ENCODE measurements around the gene RAB11B. TPM values are rescaled to one million over a fixed set of nuclear protein-coding genes. Genes with fewer than 3 reads are reported as not detected.
"Not testable (repeated sequence)": the region's sequence is repeated elsewhere in the genome, so short reads cannot be mapped to it uniquely, and the experiment has no call there.

The RAB11B gene
- polyA plus RNA-seq, 4 donors = 121 to 174 (median 130) TPM

DNA sequence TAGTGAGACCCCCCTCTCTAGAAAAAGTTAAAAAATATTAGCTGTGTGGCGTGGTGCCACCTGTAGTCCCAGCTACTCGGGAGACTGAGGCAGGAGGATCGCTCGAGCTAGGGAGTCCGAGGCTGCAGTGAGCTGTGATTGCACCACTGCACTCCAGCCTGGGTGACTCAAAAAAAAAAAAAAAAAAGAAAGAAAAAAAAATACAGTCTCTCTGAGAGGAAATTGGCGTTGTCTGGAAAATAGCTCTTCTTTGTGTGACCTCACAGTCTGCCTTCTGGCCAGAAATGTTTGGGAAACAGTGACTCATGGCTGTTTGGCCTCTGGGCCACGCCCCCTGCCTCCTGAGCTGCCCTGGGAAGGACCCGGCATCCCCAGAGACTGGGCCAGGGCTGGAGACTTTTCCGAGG, 33.7 kb downstream of the RAB11B start:
- no peak for DNase-seq (ENCODE audit: low read depth in 4 of 4, low spot score in 3 of 4)

DNA sequence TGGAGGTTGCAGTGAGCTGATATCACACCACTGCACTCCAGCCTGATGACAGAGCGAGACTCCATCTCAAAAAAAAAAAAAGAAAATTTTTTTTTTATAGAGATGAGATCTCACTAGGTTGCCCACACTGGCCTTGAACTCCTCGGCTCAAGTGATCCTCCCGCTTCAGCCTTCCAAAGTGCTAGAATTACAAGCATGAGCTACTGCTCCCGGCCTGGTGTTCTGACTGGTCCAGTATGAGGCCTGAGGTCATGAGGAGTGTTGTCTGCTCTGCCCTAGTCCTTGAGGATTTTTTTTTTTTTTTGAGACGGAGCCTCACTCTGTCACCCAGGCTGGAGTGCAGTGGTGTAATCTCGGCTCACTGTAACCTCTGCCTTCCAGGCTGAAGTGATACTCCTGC, 35.2 kb downstream of the RAB11B start:
- DNase-seq (ENCODE audit: low read depth in 4 of 4, low spot score in 3 of 4) = not testable (repeated sequence)

DNA sequence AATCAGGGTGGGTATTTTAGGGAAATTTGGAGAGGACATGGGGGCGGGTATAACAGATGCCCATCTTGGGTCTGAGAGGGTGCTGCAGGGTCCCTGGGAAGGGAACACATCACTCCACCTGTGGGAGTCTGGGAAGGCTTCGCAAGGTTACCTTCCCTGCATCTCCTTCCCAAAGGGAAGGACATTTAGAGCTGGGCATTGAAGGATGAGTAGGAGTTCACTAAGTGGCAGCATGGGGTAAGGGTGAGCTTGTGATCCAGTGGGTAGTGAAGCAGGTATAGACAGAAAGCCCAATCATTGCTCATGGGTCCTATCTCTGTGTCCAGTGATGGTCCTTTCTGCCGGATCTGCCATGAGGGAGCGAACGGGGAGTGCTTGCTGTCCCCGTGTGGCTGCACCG, 36.1 kb downstream of the RAB11B start:
- DNase-seq (ENCODE audit: low read depth in 4 of 4, low spot score in 3 of 4) = no peak

DNA sequence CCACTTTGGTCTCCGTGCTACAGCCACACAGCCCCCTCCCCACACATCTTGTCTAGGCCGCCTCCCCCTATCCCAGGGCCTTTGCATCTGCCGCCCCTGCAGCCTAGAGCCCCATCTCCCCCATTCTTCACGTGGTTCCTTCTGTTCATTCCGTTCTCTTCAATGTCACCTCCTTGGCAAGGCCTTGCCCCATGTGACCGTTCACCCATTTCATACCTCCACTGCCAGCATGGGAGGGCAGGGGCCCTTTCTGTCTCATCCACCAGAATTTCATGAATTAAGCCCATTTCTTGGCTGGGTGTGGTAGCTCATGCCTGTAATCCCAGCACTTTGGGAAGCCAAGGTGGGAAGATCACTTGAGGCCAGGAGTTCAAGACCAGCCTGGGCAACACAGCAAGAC, 38.9 kb downstream of the RAB11B start:
- no peak for DNase-seq (ENCODE audit: low read depth in 4 of 4, low spot score in 3 of 4)

DNA sequence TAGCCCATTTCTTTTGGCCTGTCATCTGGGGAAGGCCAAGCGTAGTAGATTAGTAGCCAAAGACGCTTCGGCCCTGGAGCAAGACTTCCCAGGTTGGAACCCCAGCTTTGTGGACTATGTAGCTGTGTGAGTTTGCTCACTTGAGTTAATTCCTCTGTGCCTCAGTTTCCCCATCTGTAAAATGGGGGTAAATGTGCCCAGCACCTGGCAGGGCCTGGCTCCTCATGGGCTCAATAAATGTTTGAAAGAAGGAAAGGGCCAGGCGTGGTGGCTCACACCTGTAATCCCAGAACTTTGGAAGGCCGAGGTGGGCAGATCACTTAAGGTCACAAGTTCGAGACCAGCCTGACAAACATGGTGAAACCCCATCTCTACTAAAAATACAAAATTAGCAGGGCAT, 39.7 kb downstream of the RAB11B start:
- no peak for DNase-seq (ENCODE audit: low read depth in 4 of 4, low spot score in 3 of 4)

DNA sequence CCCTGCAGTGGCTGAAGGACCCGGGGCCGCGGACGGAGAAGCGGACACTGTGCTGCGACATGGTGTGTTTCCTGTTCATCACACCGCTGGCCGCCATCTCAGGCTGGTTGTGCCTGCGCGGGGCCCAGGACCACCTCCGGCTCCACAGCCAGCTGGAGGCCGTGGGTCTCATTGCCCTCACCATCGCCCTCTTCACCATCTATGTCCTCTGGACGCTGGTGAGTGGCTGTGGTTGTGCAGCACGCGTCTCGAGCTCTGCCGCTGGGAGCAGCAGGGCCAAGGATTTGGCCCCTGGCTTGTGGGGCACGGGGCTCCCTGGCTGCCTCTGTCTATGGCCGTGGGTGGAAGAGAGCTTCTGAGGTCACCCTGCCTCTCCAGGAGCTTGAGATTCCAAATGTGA, 40.5 kb downstream of the RAB11B start:
- no peak for DNase-seq (ENCODE audit: low read depth in 4 of 4, low spot score in 3 of 4)

DNA sequence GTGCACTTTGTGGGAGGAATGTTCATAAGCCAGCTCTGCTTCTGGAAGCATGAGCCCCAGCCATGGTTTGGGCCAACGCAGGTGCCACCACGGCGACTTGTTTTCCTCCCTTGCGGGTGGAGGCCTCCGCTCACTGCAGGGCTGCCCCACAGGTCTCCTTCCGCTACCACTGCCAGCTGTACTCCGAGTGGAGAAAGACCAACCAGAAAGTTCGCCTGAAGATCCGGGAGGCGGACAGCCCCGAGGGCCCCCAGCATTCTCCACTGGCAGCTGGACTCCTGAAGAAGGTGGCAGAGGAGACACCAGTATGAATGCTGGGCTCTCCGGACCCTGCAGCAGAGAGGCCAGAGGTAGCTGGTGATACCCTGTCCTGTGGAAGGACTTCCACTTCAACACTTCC, 48.1 kb downstream of the RAB11B start:
- DNase-seq (ENCODE audit: low read depth in 4 of 4, low spot score in 3 of 4) = no peak

DNA sequence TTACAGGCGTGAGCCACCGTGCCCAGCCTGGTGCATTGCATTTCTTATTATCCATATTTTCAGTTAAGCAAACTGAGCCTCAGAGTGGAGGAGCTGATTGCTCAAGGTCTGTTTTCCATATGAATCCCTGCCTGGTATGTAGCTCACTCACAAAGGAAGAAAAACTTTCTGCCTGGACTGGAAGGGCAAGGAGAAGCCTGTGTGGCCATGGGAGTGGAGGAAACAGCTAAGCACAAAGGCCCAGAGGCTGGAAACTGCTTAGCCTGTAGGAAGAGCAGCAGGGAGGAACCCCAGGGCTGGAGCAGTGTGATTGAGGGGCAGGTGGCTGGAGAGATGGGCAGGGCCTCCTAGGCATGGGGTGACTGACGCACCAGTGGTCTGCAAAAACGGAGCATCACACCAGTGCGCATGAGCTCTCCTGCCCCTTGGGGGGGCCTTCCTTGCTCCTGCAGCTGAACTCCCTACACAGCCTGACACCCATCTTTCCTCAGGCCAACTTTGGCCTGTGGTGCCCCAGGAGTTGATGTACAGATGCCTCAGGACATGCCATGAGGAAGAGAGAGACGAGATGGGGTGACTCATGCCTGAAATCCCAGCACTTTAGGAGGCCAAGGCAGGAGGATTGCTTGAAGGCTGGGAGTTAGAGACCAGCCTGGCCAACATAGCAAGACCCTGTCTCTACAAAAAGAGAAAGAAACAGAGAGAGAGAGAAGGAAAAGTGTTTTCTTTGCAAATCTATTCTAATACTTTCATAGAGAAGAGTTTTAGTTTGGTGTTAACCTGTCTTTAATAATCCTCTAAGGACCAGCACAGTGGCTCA, 51.8 kb downstream of the RAB11B start:
- no peak for DNase-seq (ENCODE audit: low read depth in 4 of 4, low spot score in 3 of 4)

DNA sequence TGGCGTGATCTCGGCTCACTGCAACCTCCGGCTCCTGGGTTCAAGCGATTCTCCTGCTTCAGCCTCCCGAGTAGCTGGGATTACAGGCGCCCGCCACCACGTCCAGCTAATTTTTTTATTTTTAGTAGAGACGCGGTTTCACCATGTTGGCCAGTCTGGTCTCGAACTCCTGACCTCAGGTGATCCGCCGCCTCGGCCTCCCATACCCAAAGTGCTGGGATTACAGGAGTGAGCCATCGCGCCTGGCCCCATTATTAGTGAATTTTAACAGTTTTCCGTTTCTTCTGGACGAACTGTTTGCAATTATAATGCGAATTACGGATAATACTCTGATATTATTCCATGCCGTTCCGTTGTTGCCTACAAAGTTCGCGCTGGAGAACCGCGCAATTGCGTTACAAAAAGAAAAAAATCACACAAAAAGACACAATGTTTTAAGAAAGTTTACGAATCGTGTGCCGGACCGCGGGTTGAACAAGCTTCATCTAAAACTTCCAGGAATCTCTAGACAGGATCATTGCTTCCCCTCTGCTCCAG, 54.0 kb downstream of the RAB11B start:
- not testable (repeated sequence) for DNase-seq (ENCODE audit: low read depth in 4 of 4, low spot score in 3 of 4)

DNA sequence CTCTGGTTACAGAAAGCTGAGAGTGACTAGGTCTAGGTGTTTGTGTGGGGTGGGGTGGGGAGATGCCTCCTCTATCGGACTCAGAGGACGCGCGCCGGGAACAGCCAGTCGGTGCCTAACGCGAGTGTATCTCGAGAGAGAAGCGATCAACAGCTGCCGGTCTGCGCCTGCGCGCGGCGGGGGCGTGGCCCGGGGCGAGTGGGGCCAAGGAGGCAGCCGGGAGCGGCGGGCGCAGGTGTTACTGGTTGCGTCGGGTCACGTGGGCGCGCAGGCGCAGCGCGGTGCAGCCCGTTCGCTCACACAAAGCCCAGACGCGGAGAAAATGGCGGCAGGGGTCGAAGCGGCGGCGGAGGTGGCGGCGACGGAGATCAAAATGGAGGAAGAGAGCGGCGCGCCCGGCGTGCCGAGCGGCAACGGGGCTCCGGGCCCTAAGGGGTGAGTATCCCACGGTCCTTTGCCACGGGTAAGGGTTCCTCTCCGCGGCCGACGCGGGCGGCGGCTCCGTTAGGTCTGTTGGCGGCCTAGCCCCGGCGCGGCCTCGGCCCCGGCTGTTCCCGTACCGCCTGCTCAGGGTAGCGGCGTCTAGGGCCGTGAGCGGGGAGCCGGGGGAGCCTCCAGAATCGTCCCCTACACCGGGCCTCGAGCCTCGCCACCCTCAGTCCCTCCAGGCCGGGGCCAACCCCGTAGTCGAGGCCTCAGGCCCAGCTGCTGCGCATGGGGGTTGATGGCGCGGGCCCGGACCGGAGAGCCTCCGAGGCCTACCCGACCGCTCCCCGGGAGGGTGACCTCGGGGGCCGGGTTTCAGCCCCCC, 54.7 kb downstream of the RAB11B start, which contains the start of gene HNRNPM:
Gene HNRNPM, plus strand, starts transcription at position 299 of the 811 bp plus-strand sequence. Its CDS starts 24 bp downstream, at position 323.
- peak; percentile 93 to 96 (median 94) for DNase-seq (ENCODE audit: low read depth in 4 of 4, low spot score in 3 of 4)

DNA sequence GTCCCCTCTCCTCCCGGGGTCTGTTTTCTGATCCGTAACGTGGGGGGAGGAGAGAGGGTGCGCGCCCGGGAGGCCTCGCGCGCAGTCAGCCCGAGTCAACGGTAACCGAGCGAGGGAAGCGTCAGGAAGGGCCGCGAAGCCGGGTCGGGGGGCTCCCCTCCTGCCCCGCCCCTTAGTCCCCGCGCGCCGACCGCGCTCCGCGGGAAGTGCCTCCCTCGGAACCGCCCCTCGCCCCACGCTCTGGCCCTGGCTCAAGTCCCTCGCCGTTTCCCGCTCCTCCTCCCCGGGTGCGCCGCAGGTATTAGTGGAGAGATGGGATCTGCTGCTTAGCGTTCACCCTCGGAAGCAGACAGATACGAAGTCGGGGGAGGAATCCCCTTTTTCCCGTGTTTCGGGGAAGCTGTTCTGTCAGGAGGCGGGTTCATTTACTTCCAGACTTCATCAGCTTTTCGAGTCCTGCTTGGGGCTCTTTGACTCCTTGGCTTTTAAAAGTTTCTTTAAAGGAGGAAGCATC, 55.4 kb downstream of the RAB11B start:
- no peak for DNase-seq (ENCODE audit: low read depth in 4 of 4, low spot score in 3 of 4)

DNA sequence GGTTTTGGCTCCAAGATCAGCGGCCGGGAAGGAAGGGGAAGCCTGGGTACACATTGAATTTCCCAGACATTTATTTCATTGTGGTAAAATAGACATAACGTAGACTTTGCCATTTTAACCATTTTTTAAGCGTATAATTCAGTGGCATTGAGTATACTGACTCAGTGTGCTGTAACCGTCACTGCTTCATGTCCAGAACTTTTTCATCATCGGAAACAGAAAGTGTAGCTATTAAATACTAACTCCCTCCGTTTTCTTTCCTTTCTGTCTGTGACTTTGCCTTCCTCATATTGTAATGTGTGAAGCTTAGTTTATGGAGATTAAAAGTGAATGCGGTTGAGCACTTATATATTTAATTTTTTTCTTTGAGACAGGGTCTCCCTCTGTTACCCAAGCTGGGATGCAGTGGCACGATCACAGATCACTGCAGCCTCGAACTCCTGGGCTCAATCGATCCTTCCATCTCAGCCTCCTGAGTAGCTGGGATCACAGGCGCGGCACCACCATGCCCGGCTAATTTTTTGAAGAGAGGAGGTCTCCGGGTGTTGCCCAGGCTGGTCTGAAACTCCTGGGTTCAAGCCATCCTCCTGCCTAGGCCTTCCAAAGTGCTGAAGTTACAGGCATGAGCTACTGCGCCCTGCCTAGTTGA, 56.0 kb downstream of the RAB11B start:
- DNase-seq (ENCODE audit: low read depth in 4 of 4, low spot score in 3 of 4) = no peak

DNA sequence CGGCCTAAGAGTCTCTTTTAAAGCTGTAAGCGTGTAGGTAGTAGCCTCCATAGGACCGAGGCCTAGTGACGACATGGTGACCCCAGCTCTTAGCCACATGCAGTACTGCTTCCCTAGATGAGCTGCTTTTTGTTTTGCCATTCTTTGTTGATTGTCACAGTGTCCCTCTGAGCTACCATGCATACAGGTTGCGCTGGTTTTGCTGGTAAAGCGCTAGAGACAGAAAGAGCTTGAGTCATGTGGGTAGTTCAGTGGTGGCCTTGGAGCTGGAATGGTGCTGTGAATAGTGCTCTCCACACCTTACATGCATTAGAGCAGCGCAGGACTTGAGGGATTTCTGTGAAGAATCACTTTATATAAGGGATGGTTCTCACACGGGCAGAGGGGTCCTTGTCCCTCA, 59.7 kb downstream of the RAB11B start:
- DNase-seq (ENCODE audit: low read depth in 4 of 4, low spot score in 3 of 4) = no peak

DNA sequence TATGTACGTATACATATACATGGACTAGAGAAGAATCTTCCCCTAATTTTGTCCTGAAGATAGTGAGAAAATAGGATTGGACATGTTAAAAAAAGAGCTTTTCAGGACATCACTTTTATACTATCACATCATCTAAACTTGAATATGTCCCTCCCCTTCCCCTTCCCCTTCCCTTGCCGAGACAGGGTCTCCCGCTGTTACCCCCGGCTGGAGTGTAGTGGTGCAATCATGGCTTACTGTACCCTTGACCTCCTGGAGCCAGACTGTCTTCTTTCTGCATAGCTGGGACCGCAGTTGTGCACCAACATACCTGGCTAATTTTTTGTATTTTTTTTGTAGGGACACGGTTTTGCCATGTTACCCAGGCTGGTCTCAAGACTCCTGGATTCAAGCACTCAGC, 61.2 kb downstream of the RAB11B start:
- DNase-seq (ENCODE audit: low read depth in 4 of 4, low spot score in 3 of 4) = no peak

DNA sequence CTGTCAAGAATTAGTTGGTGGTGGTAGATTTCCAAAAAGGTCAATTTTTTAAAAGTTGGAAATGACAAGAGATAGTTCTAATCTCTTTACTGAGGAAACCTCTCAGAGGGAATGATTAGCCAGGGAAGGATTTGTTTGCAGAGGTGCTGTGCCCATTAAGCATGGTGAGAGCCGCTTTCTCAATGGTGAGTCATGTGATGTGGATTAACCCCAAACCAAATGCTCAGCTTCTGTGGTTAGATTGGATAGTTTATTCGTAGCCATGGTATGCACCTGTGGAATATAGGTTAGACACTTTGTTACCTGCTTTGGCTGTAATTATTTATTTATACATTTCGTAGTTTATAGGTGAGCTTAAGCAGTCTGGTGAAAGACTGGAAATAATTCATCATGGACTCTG, 61.7 kb downstream of the RAB11B start:
- no peak for DNase-seq (ENCODE audit: low read depth in 4 of 4, low spot score in 3 of 4)

DNA sequence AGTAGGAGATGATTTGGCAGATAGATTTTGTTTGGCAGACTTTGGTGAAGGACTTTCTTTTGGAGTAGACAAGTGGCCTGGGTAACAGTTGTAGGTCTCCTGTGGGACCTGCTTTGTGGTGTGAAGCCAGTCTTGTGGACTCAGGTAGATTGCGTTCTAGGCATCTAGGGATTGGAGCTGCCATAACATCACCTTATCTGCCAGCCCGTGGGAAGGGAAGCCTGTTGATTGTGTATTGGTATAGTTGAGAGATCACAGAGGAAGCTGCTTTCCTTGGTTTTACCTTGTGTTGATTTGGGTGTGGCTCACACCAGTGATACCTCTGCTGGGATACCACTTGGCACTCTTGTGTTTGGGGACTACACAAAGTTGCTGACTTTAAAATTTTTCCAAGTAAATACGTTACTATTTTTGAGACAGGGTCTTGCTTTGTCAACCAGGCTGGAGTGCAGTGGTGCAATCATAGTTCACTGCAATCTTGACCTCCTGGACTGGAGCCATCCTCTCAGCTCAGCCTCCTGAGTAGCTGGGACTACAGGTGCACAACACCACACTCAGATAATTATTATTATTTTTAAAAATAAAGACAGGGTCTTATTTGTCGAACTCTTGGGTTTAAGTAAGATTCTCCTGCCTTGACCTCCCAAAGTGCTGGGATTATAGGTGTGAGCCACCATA, 62.4 kb downstream of the RAB11B start:
- no peak for DNase-seq (ENCODE audit: low read depth in 4 of 4, low spot score in 3 of 4)

DNA sequence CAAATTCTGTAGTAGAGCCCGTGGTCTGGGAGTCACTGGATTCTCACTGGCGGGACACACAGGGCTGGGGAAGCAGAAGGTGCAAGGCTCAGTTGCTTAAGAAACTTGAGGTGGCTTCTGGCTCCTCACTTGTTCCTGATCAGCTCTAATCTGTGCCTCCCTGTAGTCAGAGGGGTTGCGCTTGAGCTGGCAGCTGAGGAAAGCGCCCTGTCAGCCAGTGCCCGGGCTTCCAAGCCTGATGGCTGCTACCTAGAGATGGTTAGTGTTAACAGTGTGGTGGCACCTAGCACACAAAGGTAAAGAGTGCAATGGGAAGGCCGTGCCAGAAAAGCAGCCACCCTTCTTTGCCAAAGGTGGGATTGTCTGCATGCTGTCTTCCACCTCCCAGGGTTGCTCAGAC, 63.5 kb downstream of the RAB11B start:
- DNase-seq (ENCODE audit: low read depth in 4 of 4, low spot score in 3 of 4) = no peak

All from right renal pelvis (tissue), 4 donors.